ENCODE data around the gene RAE1.
"Not testable (repeated sequence)": the region's sequence is repeated elsewhere in the genome, so short reads cannot be mapped to it uniquely, and the experiment has no call there.

The RAE1 gene

GRCh38 chr20:57417051-57417689 lies 66.1 kb downstream of the RAE1 start:
- DNase-seq, result no peak

GRCh38 chr20:57417830-57418780 lies 67.0 kb downstream of the RAE1 start:
- DNase-seq, result no peak

GRCh38 chr20:57419479-57419878 lies 68.4 kb downstream of the RAE1 start:
- not testable (repeated sequence) for DNase-seq

- no peak for DNase-seq
These were observed 69.7 kb downstream of the RAE1 start for GRCh38 chr20:57420571-57421252.

GRCh38 chr20:57421253-57422220 lies 70.5 kb downstream of the RAE1 start:
- no peak for DNase-seq

- DNase-seq, result no peak
These were observed 71.2 kb downstream of the RAE1 start for GRCh38 chr20:57422254-57422653.

- DNase-seq, result peak; percentile 35
These were observed 74.3 kb downstream of the RAE1 start for GRCh38 chr20:57425150-57426013.

GRCh38 chr20:57426271-57426689 lies 75.2 kb downstream of the RAE1 start:
- DNase-seq, result no peak

GRCh38 chr20:57426831-57427230 lies 75.8 kb downstream of the RAE1 start:
- DNase-seq, result no peak

- DNase-seq, result no peak
These were observed 77.5 kb downstream of the RAE1 start for GRCh38 chr20:57428324-57429158.

Measured in SIG-M5 (cell line).